SU-DHL-6 (cell line): ENCODE results near the gene UGT3A1.
A peak's percentile ranks its signal among the peaks of the same experiment; 100 is the strongest.

ENCODE experiments used
- H2AFZ ChIP-seq: fragments of 200-600 bp; sonication (generic); 2 replicates; pipeline ENCODE4 v1.6.1; 2014; ENCODE audit warnings: low read depth, mild to moderate bottlenecking, moderate library complexity, mixed read lengths, antibody characterized with exemption, low read length; ENCODE audit not compliant: severe bottlenecking
- H3F3A ChIP-seq: fragments of 200-600 bp; shearing (Covaris generic); 2 replicates; pipeline ENCODE4 v1.6.0; 2016; ENCODE audit warnings: antibody characterized with exemption, mild to moderate bottlenecking; ENCODE audit not compliant: insufficient read depth
- H3K27ac ChIP-seq: fragments of 200-600 bp; sonication (generic); 2 replicates; pipeline ENCODE4 v1.5.1; 2016; ENCODE audit warnings: low read depth, mild to moderate bottlenecking, low read length, moderate library complexity, mixed read lengths
- H3K27me3 ChIP-seq: fragments of 200-600 bp; sonication (generic), shearing (Covaris generic); 2 replicates; pipeline ENCODE4 v1.6.0; 2014; ENCODE audit warnings: mild to moderate bottlenecking, low read length
- H3K36me3 ChIP-seq: fragments of 200-600 bp; sonication (generic); 2 replicates; pipeline ENCODE4 v1.6.1; 2014; ENCODE audit warnings: mild to moderate bottlenecking, low read length, mixed read lengths
- H3K4me2 ChIP-seq: fragments of 300-600, 200-600 bp; shearing (Covaris generic), sonication (generic); 2 replicates; pipeline ENCODE4 v1.6.0; 2014; ENCODE audit warnings: low read length, low read depth, mild to moderate bottlenecking; ENCODE audit not compliant: poor library complexity, severe bottlenecking
- H3K4me3 ChIP-seq: fragments of 200-600 bp; sonication (generic); 2 replicates; pipeline ENCODE4 v1.5.1; 2014; ENCODE audit warnings: antibody characterized with exemption, low read length, mild to moderate bottlenecking, mixed read lengths; ENCODE audit not compliant: insufficient read depth, poor library complexity, severe bottlenecking
- H3K79me2 ChIP-seq: fragments of 200-600 bp; sonication (generic); 2 replicates; pipeline ENCODE4 v1.6.1; 2014; ENCODE audit warnings: mild to moderate bottlenecking, low read length, moderate library complexity; ENCODE audit not compliant: insufficient read depth
- H3K9ac ChIP-seq: fragments of 200-600 bp; sonication (generic); 2 replicates; pipeline ENCODE4 v1.7.0; 2014; ENCODE audit warnings: mild to moderate bottlenecking, low read length
- H3K9me2 ChIP-seq: fragments of 200-600 bp; sonication (generic); replicated peaks from 2 replicates; pipeline ENCODE4 v1.6.1; 2014; ENCODE audit warnings: low read length; ENCODE audit not compliant: insufficient read depth
- H3K9me3 ChIP-seq: fragments of 200-600 bp; sonication (generic); 2 replicates; pipeline ENCODE4 v1.6.1; 2014; ENCODE audit warnings: low read length, mixed read lengths; ENCODE audit not compliant: insufficient read depth
- H4K20me1 ChIP-seq: fragments of 200-600 bp; sonication (generic); 2 replicates; pipeline ENCODE4 v1.6.1; 2014; ENCODE audit warnings: low read depth, mild to moderate bottlenecking, antibody characterized with exemption, low read length, moderate library complexity, mixed read lengths
- CTCF ChIP-seq: fragments of 200-600 bp; sonication (generic); IDR thresholded peaks from one replicate; pipeline ENCODE4 v1.5.1; 2017; ENCODE audit warnings: antibody characterized with exemption, mild to moderate bottlenecking, low read length, moderate library complexity; ENCODE audit not compliant: insufficient read depth, poor library complexity, severe bottlenecking
- EZH2phosphoT487 ChIP-seq: fragments of 200-600 bp; sonication (generic), shearing (Covaris generic); conservative IDR thresholded peaks from 2 replicates; pipeline ENCODE4 v1.6.1; 2018; ENCODE audit warnings: mild to moderate bottlenecking, antibody characterized with exemption, low read length, moderate library complexity, mixed read lengths

UGT3A1 gene

GRCh38 chr5:35939639-35940038, 51.6 kb downstream of the UGT3A1 start:
- H2AFZ ChIP-seq = no peak overlapping the region
- no peaks in the 10 kb centered on the region for H4K20me1 ChIP-seq
- no peak overlapping the region for H3K4me3 ChIP-seq
- no peaks in the 10 kb centered on the region for H3K36me3 ChIP-seq
- H3K27ac ChIP-seq = no peak overlapping the region
- H3K4me2 ChIP-seq = no peak overlapping the region
- no peaks in the 10 kb centered on the region for H3K27me3 ChIP-seq
- no peaks in the 10 kb centered on the region for H3K9me2 ChIP-seq
- H3K9me3 ChIP-seq = no peaks in the 10 kb centered on the region
- TF ChIP-seq CTCF (no peak), EZH2phosphoT487 (no peak)
- H3K9ac ChIP-seq = no peak overlapping the region
- no peaks in the 10 kb centered on the region for H3F3A ChIP-seq
- H3K79me2 ChIP-seq = no peaks in the 10 kb centered on the region

- no peaks in the 10 kb centered on the region for H3K9me2 ChIP-seq
- H3K4me3 ChIP-seq = no peak within 1 kb of the TSS
- H3K4me2 ChIP-seq = no peak within 1 kb of the TSS
- TF ChIP-seq EZH2phosphoT487 (no peak), CTCF (no peak)
- no peaks in the 10 kb centered on the region for H4K20me1 ChIP-seq
- no peak within 1 kb of the TSS for H2AFZ ChIP-seq
- no peaks in the 10 kb centered on the region for H3K27me3 ChIP-seq
- H3K9me3 ChIP-seq = no peaks in the 10 kb centered on the region
- H3K9ac ChIP-seq = no peak within 1 kb of the TSS
- no peaks in the 10 kb centered on the region for H3K79me2 ChIP-seq
- H3K36me3 ChIP-seq = no peaks in the 10 kb centered on the region
- no peaks in the 10 kb centered on the region for H3F3A ChIP-seq
- H3K27ac ChIP-seq = no peak within 1 kb of the TSS
Measured at GRCh38 chr5:35938568-35939227, 52.5 kb downstream of the UGT3A1 start, which contains the start of gene CAPSL. Gene CAPSL, minus strand, starts transcription at chr5:35938622. Its CDS starts 17,502 bp downstream, at chr5:35921120.

- no peaks in the 10 kb centered on the region for H4K20me1 ChIP-seq
- H3K36me3 ChIP-seq = no peaks in the 10 kb centered on the region
- no peak overlapping the region for H3K4me3 ChIP-seq
- H3K9ac ChIP-seq = no peak overlapping the region
- H3K79me2 ChIP-seq = no peaks in the 10 kb centered on the region
- H3K27me3 ChIP-seq = no peaks in the 10 kb centered on the region
- no peak overlapping the region for H2AFZ ChIP-seq
- no peaks in the 10 kb centered on the region for H3K9me2 ChIP-seq
- H3K27ac ChIP-seq = no peak overlapping the region
- no peaks in the 10 kb centered on the region for H3K9me3 ChIP-seq
- no peak overlapping the region for H3K4me2 ChIP-seq
- no peaks in the 10 kb centered on the region for H3F3A ChIP-seq
- TF ChIP-seq CTCF = peak; percentile 69
- TF ChIP-seq EZH2phosphoT487 = no peak
Measured at GRCh38 chr5:35926389-35927051, 64.7 kb downstream of the UGT3A1 start.
